Fibroblast of peridontal ligament (primary cell): ENCODE measurements around the gene CLEC4A.
"Not testable (repeated sequence)": the region's sequence is repeated elsewhere in the genome, so short reads cannot be mapped to it uniquely, and the experiment has no call there.

Experiments
- DNase-seq: peaks from one replicate; pipeline ENCODE4 v3.0.0-alpha.2; 2010; ENCODE audit errors: extremely low read depth

The CLEC4A gene

DNA sequence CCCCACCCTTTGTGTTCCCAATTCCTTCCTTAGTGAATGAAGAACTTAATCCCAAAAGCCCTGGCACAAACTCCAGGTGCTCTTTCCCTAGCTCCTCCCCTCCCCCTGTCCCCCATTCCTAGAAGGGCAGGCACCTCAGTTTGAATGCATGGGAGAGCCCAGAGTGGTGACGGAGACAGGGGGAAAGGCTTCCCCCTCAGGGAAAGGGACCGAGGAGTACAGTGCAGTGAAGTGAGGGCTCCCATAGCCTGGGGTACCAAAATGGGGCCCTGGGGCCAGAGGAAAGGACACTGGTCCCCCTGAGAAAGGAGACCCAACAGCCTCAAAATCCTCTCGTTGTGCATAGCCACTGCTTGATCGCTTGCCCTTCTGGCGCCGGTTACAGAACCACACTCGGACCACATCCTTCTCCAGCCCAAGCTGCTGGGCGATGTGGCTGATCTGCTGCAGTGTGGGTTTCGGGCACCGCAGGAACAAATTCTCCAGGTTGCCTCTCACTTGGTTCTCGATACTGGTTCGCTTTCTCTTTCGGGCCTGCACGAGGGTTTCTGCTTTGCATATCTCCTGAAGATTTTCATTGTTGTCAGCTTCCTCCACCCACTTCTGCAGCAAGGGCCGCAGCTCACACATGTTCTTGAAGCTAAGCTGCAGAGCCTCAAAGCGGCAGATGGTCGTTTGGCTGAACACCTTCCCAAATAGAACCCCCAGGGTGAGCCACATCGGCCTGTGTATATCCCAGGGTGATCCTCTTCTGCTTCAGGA lies 10.4 kb downstream of the CLEC4A start:
- DNase-seq: not testable (repeated sequence)

DNA sequence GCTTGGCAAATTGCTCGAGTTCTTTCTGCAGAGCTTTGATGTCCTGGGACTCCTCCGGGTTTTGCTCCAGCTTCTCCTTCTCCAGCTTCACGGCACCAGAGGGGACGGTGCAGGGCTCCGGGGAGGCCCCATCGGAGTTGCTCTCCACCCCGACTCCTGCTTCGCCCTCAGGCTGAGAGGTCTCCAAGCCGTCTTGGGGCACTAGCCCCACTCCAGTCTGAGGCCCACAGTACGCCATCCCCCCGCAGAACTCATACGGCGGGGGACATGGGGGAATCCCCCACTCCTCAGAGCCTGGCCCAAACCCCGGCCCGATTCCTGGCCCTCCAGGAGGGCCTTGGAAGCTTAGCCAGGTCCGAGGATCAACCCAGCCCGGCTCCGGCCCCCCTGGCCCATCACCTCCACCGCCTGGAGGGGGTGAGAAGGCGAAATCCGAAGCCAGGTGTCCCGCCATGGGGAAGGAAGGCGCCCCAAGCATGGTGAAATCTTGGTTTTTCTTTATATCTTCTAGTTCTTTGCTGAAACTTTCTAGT lies 11.0 kb downstream of the CLEC4A start:
- not testable (repeated sequence) for DNase-seq

DNA sequence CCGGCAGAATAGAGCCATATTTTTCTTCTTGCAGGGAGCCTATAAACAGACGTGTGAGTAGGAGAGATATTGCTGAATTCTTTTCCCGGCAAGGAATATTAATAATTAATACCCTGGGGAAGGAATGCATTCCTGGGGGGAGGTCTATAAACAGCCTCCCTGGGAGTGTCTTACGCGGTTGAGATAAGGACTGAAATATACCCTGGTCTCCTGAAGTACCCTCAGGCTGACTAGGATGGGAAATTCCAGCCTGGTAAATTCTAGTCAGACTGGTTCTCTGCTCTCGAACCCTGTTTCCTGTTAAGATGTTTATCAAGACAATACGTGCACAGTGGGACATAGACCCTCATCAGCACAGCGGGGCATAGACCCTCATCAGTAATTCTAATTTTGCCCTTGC lies 18.2 kb downstream of the CLEC4A start:
- not testable (repeated sequence) for DNase-seq

DNA sequence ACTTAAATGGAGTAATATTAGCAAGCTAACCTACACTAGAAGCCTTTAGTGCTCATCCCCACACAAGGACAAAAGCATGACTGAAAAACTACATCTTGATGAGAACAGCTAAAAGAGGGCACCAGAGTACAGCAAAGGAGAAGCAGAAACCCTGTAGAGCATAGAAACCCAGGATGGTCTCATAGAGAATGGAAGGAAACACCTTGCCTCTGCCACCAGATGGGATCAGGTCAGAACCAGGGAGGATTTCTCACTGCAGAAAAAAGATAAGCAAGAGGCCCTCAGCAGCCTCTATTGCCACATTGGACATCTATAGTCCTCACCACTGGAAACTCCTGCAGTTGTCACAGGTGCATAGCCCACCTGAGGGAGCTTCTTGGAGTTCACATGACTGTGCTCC lies 19.8 kb downstream of the CLEC4A start:
- no peak for DNase-seq

DNA sequence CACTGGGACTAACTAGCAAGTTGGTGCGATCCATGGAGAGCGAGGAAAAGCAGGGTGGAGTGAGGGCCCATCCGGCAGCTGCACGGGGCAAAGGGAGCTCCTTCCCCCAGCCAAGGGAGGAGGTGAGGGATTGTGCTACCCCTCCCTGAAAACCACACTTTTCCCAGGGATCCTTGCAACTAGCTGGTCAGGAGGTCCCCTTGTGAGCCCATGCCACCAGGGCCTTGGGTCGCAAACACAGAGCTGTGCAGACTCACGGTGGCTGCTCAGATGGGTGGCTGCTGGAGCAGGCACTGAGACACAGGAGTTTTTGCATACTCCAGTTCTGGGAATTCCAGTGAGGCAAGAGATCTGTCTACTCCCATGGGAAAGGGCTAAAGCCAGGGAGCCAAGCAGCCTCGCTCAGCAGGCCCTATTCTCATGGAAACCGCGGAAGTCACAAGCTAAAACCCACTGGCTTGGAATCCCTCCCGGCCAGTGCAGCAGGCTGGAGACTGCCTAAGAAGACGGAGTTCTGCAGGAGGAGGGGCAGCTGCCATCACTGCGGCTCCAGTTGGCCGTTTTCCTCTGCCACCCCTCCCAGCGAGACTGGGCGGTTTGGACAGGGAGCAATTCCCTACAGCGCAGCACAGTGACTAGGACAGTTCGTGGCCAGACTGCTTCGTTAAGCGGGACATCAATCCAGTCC lies 22.5 kb downstream of the CLEC4A start:
- peak; percentile 95 for DNase-seq

DNA sequence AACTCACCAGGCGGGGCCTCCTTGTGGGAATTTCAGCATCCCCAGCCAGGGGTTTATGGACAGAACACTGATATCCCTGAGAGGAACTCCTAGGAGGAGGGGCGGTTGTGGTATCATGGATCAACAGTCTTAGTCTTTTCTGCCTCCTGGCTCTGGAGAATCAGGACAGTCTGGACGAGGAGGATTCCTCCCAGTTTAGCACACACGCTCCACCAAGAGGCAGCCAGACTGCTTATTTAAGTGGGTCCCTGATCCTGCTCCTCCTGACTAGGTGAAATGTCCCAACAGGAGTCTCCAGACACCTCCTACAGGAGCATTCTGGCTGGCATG lies 23.0 kb downstream of the CLEC4A start:
- DNase-seq: no peak

DNA sequence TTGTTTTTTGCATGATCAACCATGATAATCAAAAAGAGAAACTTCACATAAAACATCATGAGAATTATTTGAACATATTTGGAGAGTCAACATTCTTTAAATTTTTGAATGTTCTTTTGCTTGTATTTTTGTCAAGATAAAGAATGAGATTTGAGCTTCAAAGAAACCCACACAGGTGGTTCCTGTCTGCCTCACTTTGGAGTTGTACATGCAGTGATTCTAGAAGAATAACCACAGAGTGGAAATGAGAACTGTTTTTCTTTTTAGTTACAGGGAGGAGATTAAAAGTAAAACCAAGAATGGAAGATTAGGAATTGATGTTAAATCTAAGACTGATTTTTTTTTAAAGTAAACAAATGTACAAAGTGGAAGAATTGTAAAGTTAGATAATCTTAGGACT lies 31.1 kb downstream of the CLEC4A start:
- no peak for DNase-seq

DNA sequence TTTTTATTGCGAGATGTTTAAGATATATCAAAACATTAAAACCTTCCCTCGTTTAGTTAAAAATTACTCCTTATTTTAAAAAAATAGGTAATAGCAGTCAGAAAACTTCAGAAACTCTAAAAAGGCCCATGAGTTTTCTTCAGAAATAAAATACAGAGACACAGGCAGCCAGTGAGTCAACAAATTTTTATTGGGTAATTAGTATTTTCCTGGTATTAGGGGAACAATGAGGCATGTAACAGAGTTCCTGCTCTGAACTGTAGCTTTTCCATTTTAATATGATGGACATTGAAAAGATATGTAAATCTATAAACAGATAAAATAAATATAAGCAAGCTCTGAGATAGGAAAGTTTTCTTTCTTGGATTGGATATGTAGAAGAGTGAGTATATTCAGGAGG lies 33.0 kb downstream of the CLEC4A start:
- DNase-seq: no peak

DNA sequence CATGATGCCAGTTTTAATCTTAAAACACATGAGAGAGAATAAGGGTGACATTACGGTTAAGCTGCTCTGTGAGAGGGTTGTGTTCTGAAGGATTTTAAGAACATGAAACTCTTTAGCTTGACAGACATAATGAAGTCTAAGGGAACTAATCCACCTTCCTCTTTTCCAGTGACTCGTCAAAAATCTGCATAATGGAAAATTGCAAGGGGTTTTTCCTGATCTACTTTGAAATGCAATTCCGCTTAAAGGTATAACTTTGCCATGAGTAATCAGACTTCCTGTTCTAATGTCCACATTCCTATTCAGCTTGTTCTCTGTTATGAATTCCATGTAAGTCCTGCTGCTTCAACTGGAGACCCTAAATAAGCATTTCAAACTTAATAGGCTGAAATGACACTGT lies 33.4 kb downstream of the CLEC4A start, which contains the start of gene ZNF705A:
Gene ZNF705A, plus strand, starts transcription at position 171 of the 400 bp plus-strand sequence. CDS start 15,611 bp downstream, outside the sequence.
- DNase-seq: peak; percentile 38

DNA sequence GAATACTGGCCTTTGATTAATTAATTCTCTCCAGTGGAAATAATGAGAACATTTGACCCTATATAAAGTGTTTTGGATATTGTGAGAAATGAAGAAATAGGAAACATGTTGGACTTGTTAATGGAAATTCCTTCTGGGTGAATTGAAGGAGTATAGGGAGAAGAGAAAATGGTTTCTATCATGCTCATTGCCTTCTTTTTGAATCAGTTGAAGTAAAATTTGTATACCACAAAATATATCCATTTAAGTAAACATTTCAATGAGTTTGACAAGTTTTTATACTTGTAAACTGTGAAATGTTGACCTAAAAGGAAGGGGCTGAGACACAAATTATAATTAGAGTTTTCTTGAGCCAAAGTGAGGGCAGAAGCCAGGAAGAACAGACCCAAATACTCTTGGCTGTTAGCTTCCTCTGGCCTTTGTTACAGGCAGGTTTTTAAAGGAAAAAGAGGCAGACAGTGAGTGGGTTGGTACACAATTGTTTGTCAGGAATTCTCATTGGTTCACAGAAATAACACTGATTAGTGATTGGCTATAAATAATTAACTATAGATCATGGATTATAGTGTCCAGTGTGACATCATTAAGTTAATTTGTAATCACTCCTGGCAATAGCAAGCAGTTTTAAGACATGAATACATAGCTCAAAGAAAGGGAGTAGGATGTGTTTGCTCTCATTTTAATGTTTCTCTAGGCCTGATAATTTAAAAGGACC lies 34.2 kb downstream of the CLEC4A start:
- no peak for DNase-seq

DNA sequence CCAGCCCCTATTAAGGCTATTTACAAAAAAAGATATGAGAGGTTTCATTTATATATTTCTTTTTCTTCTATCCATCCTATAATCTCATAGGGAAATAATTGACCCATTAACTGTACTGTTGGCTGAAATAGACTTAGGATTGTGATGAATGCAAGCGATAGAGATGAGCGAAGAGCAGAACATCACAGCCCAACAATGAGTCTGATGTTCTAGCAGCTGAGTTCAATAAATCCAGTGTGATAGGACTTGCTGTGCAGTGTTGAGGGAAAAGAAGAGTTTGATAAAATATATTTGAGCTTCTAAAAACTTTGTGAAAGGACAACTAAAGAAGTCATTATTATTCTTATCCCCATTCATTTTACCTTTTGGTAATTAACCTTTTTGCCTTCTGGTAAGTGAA lies 49.5 kb downstream of the CLEC4A start:
- DNase-seq: not testable (repeated sequence)

DNA sequence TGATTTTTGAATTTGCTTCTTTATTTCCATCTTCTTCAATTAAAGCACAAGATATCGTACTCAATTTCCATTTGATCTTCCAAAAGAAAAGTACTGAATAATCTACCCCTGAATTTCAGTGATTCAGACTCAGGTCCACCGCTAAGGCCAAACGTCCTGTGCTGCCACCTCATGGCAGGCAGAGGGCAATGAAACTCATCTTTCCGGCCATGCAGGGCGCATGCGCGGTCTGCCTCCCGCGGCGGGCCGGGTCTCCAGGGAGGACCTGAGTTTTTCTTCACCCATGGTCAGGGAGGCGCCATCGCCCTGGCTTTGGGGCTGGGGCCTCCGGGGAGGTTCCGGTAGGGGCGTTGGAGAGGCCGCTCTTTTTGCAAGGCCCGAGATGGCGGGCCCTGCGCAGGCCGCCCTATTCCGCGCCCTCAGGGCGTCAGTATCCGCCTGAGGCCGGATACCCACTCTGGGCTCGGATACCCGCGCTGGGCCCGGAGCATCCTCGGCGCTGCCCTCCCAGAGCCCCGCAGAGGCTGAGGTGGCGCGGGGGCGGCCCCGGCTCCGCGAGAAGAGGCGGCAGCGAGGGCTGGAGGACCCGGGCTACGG lies 56.7 kb downstream of the CLEC4A start:
- peak; percentile 79 for DNase-seq

DNA sequence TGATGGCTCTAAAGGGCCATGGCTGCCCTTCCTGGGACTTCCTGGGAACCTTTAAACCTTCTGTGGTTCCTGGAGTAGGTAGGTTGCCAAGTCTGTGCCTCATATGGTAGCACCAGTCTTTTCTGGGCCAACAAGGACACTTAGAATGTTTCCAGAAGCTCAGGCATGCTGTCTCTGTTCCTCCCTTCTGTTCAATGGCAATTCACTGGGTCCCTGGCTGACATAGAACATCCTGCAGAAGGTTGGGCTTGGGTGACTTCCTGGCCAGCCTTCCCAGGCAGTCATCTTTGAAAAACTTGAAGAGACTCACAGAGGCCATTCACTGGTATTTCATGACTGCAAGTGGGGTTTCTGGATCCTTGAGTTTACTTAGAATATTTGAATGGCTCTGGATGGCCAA lies 57.9 kb downstream of the CLEC4A start:
- DNase-seq: not testable (repeated sequence)

DNA sequence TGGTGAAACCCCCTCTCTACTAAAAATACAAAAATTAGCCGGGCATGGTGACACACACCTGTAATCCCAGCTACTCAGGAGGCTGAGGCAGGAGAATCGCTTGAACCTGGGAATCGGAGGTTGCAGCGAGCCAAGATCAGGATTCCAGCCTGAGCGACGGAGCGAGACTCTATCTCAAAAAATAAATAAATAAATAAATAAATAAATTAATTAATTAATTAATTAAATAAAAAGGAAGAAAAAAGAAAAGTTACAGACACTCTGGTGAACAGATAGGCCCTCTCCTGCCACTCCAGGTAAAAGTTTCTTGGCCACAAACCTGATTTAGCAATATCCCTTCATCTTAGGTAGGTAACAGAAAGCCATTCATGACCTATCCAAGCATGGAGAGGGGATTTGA lies 59.5 kb downstream of the CLEC4A start:
- DNase-seq: not testable (repeated sequence)

DNA sequence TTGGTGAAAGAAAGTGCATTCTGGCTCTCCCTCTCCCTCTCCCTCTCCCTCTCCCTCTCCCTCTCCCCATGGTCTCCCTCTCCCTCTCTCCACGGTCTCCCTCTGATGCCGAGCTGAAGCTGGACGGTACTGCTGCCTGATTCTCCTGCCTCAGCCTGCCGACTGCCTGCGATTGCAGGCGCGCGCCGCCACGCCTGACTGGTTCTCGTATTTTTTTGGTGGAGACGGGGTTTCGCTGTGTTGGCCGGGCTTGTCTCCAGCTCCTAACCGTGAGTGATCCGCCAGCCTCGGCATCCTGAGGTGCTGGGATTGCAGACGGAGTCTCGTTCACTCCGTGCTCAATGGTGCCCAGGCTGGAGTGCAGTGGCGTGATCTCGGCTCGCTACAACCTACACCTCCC lies 59.9 kb downstream of the CLEC4A start:
- DNase-seq: not testable (repeated sequence)

DNA sequence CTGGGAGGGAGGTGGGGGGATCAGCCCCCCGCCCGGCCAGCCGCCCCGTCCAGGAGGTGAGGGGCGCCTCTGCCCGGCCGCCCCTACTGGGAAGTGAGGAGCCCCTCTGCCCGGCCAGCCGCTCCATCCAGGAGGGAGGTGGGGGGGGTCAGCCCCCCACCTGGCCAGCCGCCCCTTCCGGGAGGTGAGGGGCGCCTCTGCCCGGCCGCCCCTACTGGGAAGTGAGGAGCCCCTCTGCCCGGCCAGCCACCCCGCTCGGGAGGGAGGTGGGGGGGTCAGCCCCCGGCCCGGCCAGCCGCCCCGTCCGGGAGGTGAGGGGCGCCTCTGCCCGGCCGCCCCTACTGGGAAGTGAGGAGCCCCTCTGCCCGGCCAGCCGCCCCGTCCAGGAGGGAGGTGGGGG lies 60.8 kb downstream of the CLEC4A start:
- DNase-seq: not testable (repeated sequence)

DNA sequence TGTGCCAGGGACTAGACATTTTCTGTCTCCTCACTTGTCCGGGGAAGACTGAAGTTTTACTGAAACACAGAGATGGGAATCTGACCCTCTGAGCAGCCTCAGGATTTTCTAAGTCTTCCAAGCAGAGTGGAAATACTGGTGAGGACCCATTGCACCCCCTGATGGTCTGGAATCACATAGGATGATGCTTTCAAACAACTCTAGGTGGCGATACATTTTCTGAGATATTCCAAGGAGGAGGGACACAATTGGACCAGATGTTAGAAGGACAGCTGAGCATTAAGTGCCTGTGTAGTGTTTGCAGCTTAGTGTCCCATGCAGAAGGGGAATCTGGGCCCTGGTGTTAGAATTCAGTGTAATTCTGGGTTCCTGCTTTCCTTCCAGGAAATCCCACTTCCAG lies 64.7 kb downstream of the CLEC4A start:
- not testable (repeated sequence) for DNase-seq
